SK-N-SH (cell line): Measurements from ENCODE around the gene ALDH3A2. TPM values are rescaled to one million over a fixed set of nuclear protein-coding genes. Genes with fewer than 3 reads are reported as not detected.

Source experiments
- CTCF ChIA-PET: fragments of 300-600, 350-600 bp; formaldehyde crosslinking; extraction: SDS; loops from one replicate; lab custom pipeline; 2021; lab: Yijun Ruan, JAX
- POLR2A ChIA-PET: fragments of 350-600 bp; sonication (Branson Sonifier 250); formaldehyde crosslinking; extraction: SDS; loops from one replicate; lab custom pipeline; 2020; ENCODE audit warnings: antibody characterized with exemption, inconsistent platforms; lab: Yijun Ruan, JAX
- DNase-seq: peaks from one replicate; pipeline ENCODE4 v3.0.0; 2012
- H2AFZ ChIP-seq: fragments of 200-600 bp; sonication (generic); 2 replicates; pipeline ENCODE4 v1.8.1; 2016; ENCODE audit warnings: antibody characterized with exemption, mild to moderate bottlenecking, low read depth
- H3F3A ChIP-seq: fragments of 200-600 bp; sonication (generic); replicated peaks from 2 replicates; pipeline ENCODE3; 2016; ENCODE audit warnings: antibody characterized with exemption, mild to moderate bottlenecking; ENCODE audit not compliant: insufficient read depth
- H3K27ac ChIP-seq, 2 experiments: fragments of 200-500 bp in 1 of 2; fragments of 200-600 bp in 1 of 2; sonication (Bioruptor generic) in 1 of 2; sonication (generic), shearing (Covaris generic) in 1 of 2; 2 replicates each; pipeline versions ENCODE4 v1.5.1 to v1.6.1; 2014 to 2016; ENCODE audit warnings: low read depth in 2 of 2, inconsistent platforms in 1 of 2, low read length in 1 of 2, mild to moderate bottlenecking in 1 of 2, mixed read lengths in 1 of 2
- H3K27me3 ChIP-seq: fragments of 200-600 bp; sonication (generic), shearing (Covaris generic); 2 replicates; pipeline ENCODE4 v1.6.1; 2016; ENCODE audit warnings: mixed run types; ENCODE audit not compliant: insufficient read depth
- H3K36me3 ChIP-seq, 2 experiments: fragments of 200-500 bp in 1 of 2; fragments of 200-600 bp in 1 of 2; sonication (Bioruptor generic) in 1 of 2; sonication (generic) in 1 of 2; replicated peaks in 1 of 2; 2 replicates each; pipeline versions ENCODE3 to v1.5.1; 2014 to 2016; ENCODE audit warnings: low read length in 1 of 2, mild to moderate bottlenecking in 1 of 2; ENCODE audit not compliant: insufficient read depth in 2 of 2, control insufficient read depth in 1 of 2
- H3K4me1 ChIP-seq, 2 experiments: fragments of 200-500 bp in 1 of 2; fragments of 200-600 bp in 1 of 2; sonication (Bioruptor generic) in 1 of 2; sonication (generic), shearing (Covaris generic) in 1 of 2; 2 replicates each; pipeline versions ENCODE4 v1.5.1 to v1.6.1; 2014 to 2016; ENCODE audit warnings: low read depth in 1 of 2, low read length in 1 of 2, mixed run types in 1 of 2; ENCODE audit not compliant: insufficient read depth in 2 of 2, control insufficient read depth in 1 of 2
- H3K4me2 ChIP-seq: fragments of 200-600 bp; sonication (generic), shearing (Covaris generic); 2 replicates; pipeline ENCODE4 v1.6.1; 2017; ENCODE audit warnings: mixed run types
- H3K4me3 ChIP-seq, 2 experiments: fragments of 200-500 bp in 1 of 2; fragments of 200-600 bp in 1 of 2; sonication (Bioruptor generic) in 1 of 2; sonication (generic), shearing (Covaris generic) in 1 of 2; 2 replicates each; pipeline versions ENCODE4 v1.5.1 to v1.8.1; 2014 to 2016; ENCODE audit warnings: low read depth in 2 of 2, inconsistent platforms in 1 of 2, low read length in 1 of 2, mild to moderate bottlenecking in 1 of 2, mixed read lengths in 1 of 2, moderate library complexity in 1 of 2
- H3K79me2 ChIP-seq: fragments of 200-600 bp; sonication (generic); 2 replicates; pipeline ENCODE4 v1.8.1; 2017; ENCODE audit warnings: mild to moderate bottlenecking; ENCODE audit not compliant: insufficient read depth
- H3K9ac ChIP-seq: fragments of 200-600 bp; sonication (generic); 2 replicates; pipeline ENCODE4 v1.6.1; 2017; ENCODE audit warnings: mixed run types
- H3K9me2 ChIP-seq: fragments of 200-600 bp; sonication (generic); 2 replicates; pipeline ENCODE4 v1.6.1; 2017; ENCODE audit warnings: mixed run types
- H3K9me3 ChIP-seq: fragments of 200-600 bp; sonication (generic); 2 replicates; pipeline ENCODE4 v1.6.1; 2017; ENCODE audit warnings: mixed run types, mild to moderate bottlenecking, moderate library complexity
- H4K20me1 ChIP-seq: fragments of 200-600 bp; sonication (generic); 2 replicates; pipeline ENCODE4 v1.6.1; 2017; ENCODE audit warnings: mild to moderate bottlenecking, mixed run types; ENCODE audit not compliant: insufficient read depth
- CHD2 ChIP-seq: fragments of 150-350 bp; IDR thresholded peaks from 2 replicates; pipeline ENCODE4 v1.6.1; 2018; ENCODE audit warnings: low read length; ENCODE audit not compliant: partially characterized antibody
- CTCF ChIP-seq: fragments of 200-600 bp; sonication (generic); IDR thresholded peaks from 2 replicates; pipeline ENCODE4 v1.6.1; 2017; ENCODE audit warnings: antibody characterized with exemption, mild to moderate bottlenecking, moderate library complexity
- FOSL2 ChIP-seq: IDR thresholded peaks from 2 replicates; pipeline ENCODE4 v1.4.0; 2012; ENCODE audit warnings: low read depth, mild to moderate bottlenecking, moderate library complexity, borderline replicate concordance
- FOXM1 ChIP-seq: IDR thresholded peaks from 2 replicates; pipeline ENCODE4 v1.4.0; 2012; ENCODE audit warnings: low read depth, mild to moderate bottlenecking
- NFIC ChIP-seq: IDR thresholded peaks from 2 replicates; pipeline ENCODE4 v1.4.0; 2012; ENCODE audit warnings: borderline replicate concordance
- NRF1 ChIP-seq: IDR thresholded peaks from 2 replicates; pipeline ENCODE4 v1.6.1; 2012; ENCODE audit warnings: low read depth, mild to moderate bottlenecking, low read length
- PBX3 ChIP-seq: IDR thresholded peaks from 2 replicates; pipeline ENCODE4; 2012
- RAD21 ChIP-seq: IDR thresholded peaks from 2 replicates; pipeline ENCODE4 v1.6.1; 2012; ENCODE audit warnings: mild to moderate bottlenecking, low read length
- TCF12 ChIP-seq: IDR thresholded peaks from 2 replicates; pipeline ENCODE4 v1.4.0; 2012
- USF1 ChIP-seq: IDR thresholded peaks from 2 replicates; pipeline ENCODE4 v1.4.0; 2012; ENCODE audit warnings: low read depth, borderline replicate concordance
- YY1 ChIP-seq: IDR thresholded peaks from 2 replicates; pipeline ENCODE4 v1.4.0; 2012; ENCODE audit warnings: low read depth, mild to moderate bottlenecking
- WGBS: methylation state at CpG from one replicate; pipeline ENCODE4 v1.1.6; 2017; ENCODE audit warnings: low lambda C conversion rate; 5-methylcytosine and 5-hydroxymethylcytosine counted together
- polyA plus RNA-seq, 3 experiments: library from polyadenylated mRNA; depleted of rRNA; stranded (reverse); fragments of >200 nt; gene quantifications; 2 replicates each; pipeline ENCODE4 v1.2.3, GENCODE V29; 2012
- TF ChIP-seq, protein P1 (sequence below): IDR thresholded peaks from 2 replicates; pipeline ENCODE4 v1.4.0; 2012; ENCODE audit warnings: low read depth

Gene ALDH3A2
- polyA plus RNA-seq, 1 of the 3 experiments (the other 2 are of a cell fraction), result 16.6 TPM

- Histone ChIP-seq H3F3A (peaks cover 3% of the 10 kb centered on the region), H3K4me1 (no peaks in the 10 kb centered on the region; a peak in 1 of 4 replicates), H3K27ac (no peak overlapping the region), H4K20me1 (no peaks in the 10 kb centered on the region), H2AFZ (no peak overlapping the region), H3K9me2 (no peaks in the 10 kb centered on the region), H3K4me2 (no peak overlapping the region), H3K79me2 (no peaks in the 10 kb centered on the region), H3K27me3 (no peaks in the 10 kb centered on the region), H3K36me3 (no peaks in the 10 kb centered on the region), H3K4me3 (no peak overlapping the region), H3K9ac (no peak overlapping the region), H3K9me3 (no peaks in the 10 kb centered on the region)
- POLR2A ChIA-PET, result no interaction called here
- DNase-seq, result no peak
- CTCF ChIA-PET, result interaction anchor here (1.2 kb wide), 1 partner anchor 92 kb away, joined by 3 read pairs; no protein-coding TSS in a partner anchor
- TF ChIP-seq FOSL2, result no peak
- WGBS, result 96% methylated on average over 4 of the region's 4 CpGs
Observed at GRCh38 chr17:19626079-19626478, 22.5 kb upstream of the ALDH3A2 start.

DNA sequence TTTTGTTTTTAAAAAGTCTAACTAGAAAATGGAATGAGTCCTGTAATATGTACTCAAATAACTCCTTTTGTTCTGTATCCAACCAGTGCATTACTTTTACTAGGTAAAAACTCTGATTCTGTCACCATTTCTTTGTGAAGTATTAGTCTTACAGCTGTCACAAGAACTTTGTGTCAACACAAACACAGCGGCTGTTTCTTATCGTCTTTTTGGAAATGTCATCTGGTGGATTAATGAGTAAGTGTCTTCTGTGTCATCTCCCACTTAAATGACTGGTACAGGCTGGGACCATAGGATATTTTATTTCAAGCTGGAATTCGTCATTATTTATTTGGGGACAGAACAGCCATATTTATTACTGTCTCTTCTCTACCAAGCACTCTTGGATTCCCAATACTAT is 19.1 kb upstream of the ALDH3A2 start:
- Histone ChIP-seq H4K20me1 (no peaks in the 10 kb centered on the region), H3K4me2 (no peak overlapping the region), H3K36me3 (no peaks in the 10 kb centered on the region), H3K27ac (no peak overlapping the region), H3K9me3 (no peaks in the 10 kb centered on the region), H3K79me2 (no peaks in the 10 kb centered on the region), H3K4me1 (no peaks in the 10 kb centered on the region; a peak in 1 of 4 replicates), H3K9me2 (no peaks in the 10 kb centered on the region), H2AFZ (no peak overlapping the region), H3K27me3 (no peaks in the 10 kb centered on the region), H3K4me3 (no peak overlapping the region), H3F3A (peaks cover 3% of the 10 kb centered on the region), H3K9ac (no peak overlapping the region)
- CTCF ChIA-PET, result interaction anchor here (1.5 kb wide), 1 partner anchor 16 kb away, joined by 4 read pairs; no protein-coding TSS in a partner anchor
- 19% methylated on average over 3 of the region's 3 CpGs for WGBS
- no peak for DNase-seq
- POLR2A ChIA-PET, result no interaction called here
- no peak for TF ChIP-seq PBX3
- no peak for TF ChIP-seq TCF12

DNA sequence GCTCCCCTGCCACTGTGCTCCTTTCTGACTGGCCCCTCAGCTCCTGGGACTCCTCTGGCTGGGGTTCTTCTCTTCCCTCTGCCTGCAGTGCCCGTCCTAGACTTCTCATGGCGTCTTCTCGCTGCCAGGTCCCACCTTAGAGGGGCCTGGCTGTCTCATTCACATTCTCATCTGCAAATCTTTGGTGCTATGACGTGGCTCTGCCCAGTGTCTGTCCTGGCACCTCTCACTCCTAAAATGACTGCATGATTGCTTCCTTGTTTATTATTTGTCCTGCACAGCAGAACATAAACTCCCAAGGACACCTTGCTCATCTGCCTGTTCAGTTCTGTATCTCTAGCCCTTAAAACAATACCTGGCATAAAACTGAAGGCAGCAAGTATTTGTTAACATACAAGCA is 18.5 kb upstream of the ALDH3A2 start:
- TF ChIP-seq CHD2 (no peak), USF1 (no peak), NRF1 (no peak), RAD21 (no peak), FOXM1 (no peak), NFIC (no peak), YY1 (no peak), CTCF (no peak)
- TF ChIP-seq, protein P1, sequence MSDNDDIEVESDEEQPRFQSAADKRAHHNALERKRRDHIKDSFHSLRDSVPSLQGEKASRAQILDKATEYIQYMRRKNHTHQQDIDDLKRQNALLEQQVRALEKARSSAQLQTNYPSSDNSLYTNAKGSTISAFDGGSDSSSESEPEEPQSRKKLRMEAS, result no peak
- Histone ChIP-seq H3K4me3 (no peak overlapping the region), H3K4me2 (no peak overlapping the region), H3F3A (peaks cover 3% of the 10 kb centered on the region), H3K4me1 (no peaks in the 10 kb centered on the region; a peak in 1 of 4 replicates), H3K79me2 (no peaks in the 10 kb centered on the region), H3K27ac (no peak overlapping the region), H3K36me3 (no peaks in the 10 kb centered on the region), H4K20me1 (no peaks in the 10 kb centered on the region), H3K27me3 (no peaks in the 10 kb centered on the region), H3K9ac (no peak overlapping the region), H3K9me2 (no peaks in the 10 kb centered on the region), H3K9me3 (no peaks in the 10 kb centered on the region), H2AFZ (no peak overlapping the region)
- ChIA-PET POLR2A (no interaction called here), CTCF (interaction anchor here (0.6 to 1.5 kb wide), 2 partner anchors 15 to 147 kb away, joined by 3 to 4 read pairs; no protein-coding TSS in a partner anchor)
- 73% methylated on average over 4 of the region's 4 CpGs for WGBS
- DNase-seq, result no peak
